Thymus (tissue), 11 donors: ENCODE results near the gene RAP1GAP2. TPM values are rescaled to one million over a fixed set of nuclear protein-coding genes. Genes with fewer than 3 reads are reported as not detected.
"Not testable (repeated sequence)": the region's sequence is repeated elsewhere in the genome, so short reads cannot be mapped to it uniquely, and the experiment has no call there.

Source experiments
- DNase-seq, 9 donors: peaks; one replicate each; pipeline ENCODE4 v3.0.0-alpha.2; 2013; ENCODE audit warnings: low spot score in 9 of 9, low read depth in 6 of 9, missing footprints in 1 of 9
- H3K27ac ChIP-seq, 2 donors: one replicate each; pipeline ENCODE4 v1.5.1; 2013; ENCODE audit warnings: control low read depth in 1 of 2, low read depth in 1 of 2, low read length in 1 of 2, mild to moderate bottlenecking in 1 of 2, moderate library complexity in 1 of 2
- H3K27me3 ChIP-seq, 2 donors: one replicate each; pipeline ENCODE4 v1.5.1; 2013; ENCODE audit warnings: low read length in 1 of 2; ENCODE audit not compliant: control insufficient read depth in 2 of 2, insufficient read depth in 1 of 2
- H3K36me3 ChIP-seq, 2 donors: one replicate each; pipeline ENCODE4 v1.5.1; 2013; ENCODE audit warnings: low read length in 1 of 2, mild to moderate bottlenecking in 1 of 2, moderate library complexity in 1 of 2; ENCODE audit not compliant: control insufficient read depth in 2 of 2, insufficient read depth in 2 of 2
- H3K4me1 ChIP-seq, 2 donors: one replicate each; pipeline ENCODE4 v1.5.1; 2013; ENCODE audit warnings: low read length in 2 of 2; ENCODE audit not compliant: control insufficient read depth in 2 of 2, insufficient read depth in 2 of 2
- H3K4me3 ChIP-seq, 2 donors: one replicate each; pipeline ENCODE4 v1.5.1; 2013; ENCODE audit warnings: low read length in 2 of 2, control low read depth in 1 of 2, mild to moderate bottlenecking in 1 of 2
- H3K9me3 ChIP-seq, 2 donors: one replicate each; pipeline ENCODE4 v1.5.1; 2013; ENCODE audit warnings: low read length in 1 of 2, mild to moderate bottlenecking in 1 of 2; ENCODE audit not compliant: control insufficient read depth in 2 of 2, insufficient read depth in 1 of 2
- WGBS: extraction: QIAGEN DNeasy Blood & Tissue Kit; methylation state at CpG from one replicate; pipeline ENCODE4 v1.1.7; 2013; 5-methylcytosine and 5-hydroxymethylcytosine counted together
- polyA plus RNA-seq: library from polyadenylated mRNA; stranded (reverse); fragments of 200-250 nt; gene quantifications from one replicate; pipeline ENCODE4 v1.2.3, GENCODE V29; 2013
- total RNA-seq: library from RNA; stranded (reverse); fragments of 120-200 nt; gene quantifications from one replicate; pipeline ENCODE4 v1.2.4, GENCODE V29; 2013
- donor health status: healthy.

The RAP1GAP2 gene
- total and polyA plus RNA-seq, 2 donors: 1.6 to 3.8 TPM

GRCh38 chr17:2995886-2996809, 199.9 kb downstream of the RAP1GAP2 start:
- no peak for DNase-seq
- Histone ChIP-seq H3K4me3 (no peak overlapping the region), H3K36me3 (no peaks in the 10 kb centered on the region), H3K27ac (no peak overlapping the region), H3K4me1 (no peaks in the 10 kb centered on the region), H3K27me3 (no peaks in the 10 kb centered on the region), H3K9me3 (no peaks in the 10 kb centered on the region)
- WGBS: 96% methylated on average over 17 of the region's 17 CpGs

- no peak overlapping the region for H3K27ac ChIP-seq
- no peak for DNase-seq
Measured at GRCh38 chr17:2996810-2997670, 200.8 kb downstream of the RAP1GAP2 start.

GRCh38 chr17:2998469-2998901, 202.2 kb downstream of the RAP1GAP2 start:
- not testable (repeated sequence) for H3K4me3 ChIP-seq
- WGBS: 97% methylated on average over 9 of the region's 9 CpGs
- peaks cover 14 to 19% of the 10 kb centered on the region in 2 donors for H3K4me1 ChIP-seq

More at GRCh38 chr17:2996810-2997670, 200.8 kb downstream of the RAP1GAP2 start:
- H3K4me3 ChIP-seq: no peak overlapping the region
- 96% methylated on average over 11 of the region's 11 CpGs for WGBS
- H3K4me1 ChIP-seq: peaks cover 0 to 5% of the 10 kb centered on the region in 2 donors
- no peaks in the 10 kb centered on the region for H3K36me3 ChIP-seq
- no peaks in the 10 kb centered on the region for H3K27me3 ChIP-seq
- no peaks in the 10 kb centered on the region for H3K9me3 ChIP-seq

GRCh38 chr17:3002538-3003295, 206.5 kb downstream of the RAP1GAP2 start:
- no peaks in the 10 kb centered on the region for H3K9me3 ChIP-seq
- H3K4me3 ChIP-seq: no peak overlapping the region
- 10% methylated on average over 14 of the region's 14 CpGs for WGBS
- no peaks in the 10 kb centered on the region for H3K36me3 ChIP-seq
- peaks cover 20 to 34% of the 10 kb centered on the region in 2 donors for H3K4me1 ChIP-seq
- H3K27ac ChIP-seq: peak overlapping the region; percentile 32 to 36
- DNase-seq: peak in 6 of 9 donors; percentile 13 to 72 (median 30)
- H3K27me3 ChIP-seq: no peaks in the 10 kb centered on the region

More at GRCh38 chr17:2998469-2998901, 202.2 kb downstream of the RAP1GAP2 start:
- DNase-seq, H3K27ac ChIP-seq, H3K36me3 ChIP-seq, H3K27me3 ChIP-seq, H3K9me3 ChIP-seq: not testable (repeated sequence)

- DNase-seq: peak in 1 of 9 donors; percentile 14
- Histone ChIP-seq H3K27ac (peak overlapping the region; percentile 32 to 36), H3K9me3 (no peaks in the 10 kb centered on the region), H3K4me3 (no peak overlapping the region), H3K4me1 (peaks cover 20 to 34% of the 10 kb centered on the region in 2 donors), H3K27me3 (no peaks in the 10 kb centered on the region), H3K36me3 (no peaks in the 10 kb centered on the region)
- WGBS: 28% methylated on average over 23 of the region's 23 CpGs
Measured at GRCh38 chr17:3003296-3004149, 207.3 kb downstream of the RAP1GAP2 start.

GRCh38 chr17:3004150-3004801, 208.0 kb downstream of the RAP1GAP2 start:
- no peaks in the 10 kb centered on the region for H3K27me3 ChIP-seq
- DNase-seq: peak in 2 of 9 donors; percentile 33 to 42
- 19% methylated on average over 36 of the region's 36 CpGs for WGBS

GRCh38 chr17:3004925-3005324, 208.7 kb downstream of the RAP1GAP2 start:
- WGBS: 94% methylated on average over 13 of the region's 13 CpGs
- H3K27me3 ChIP-seq: no peaks in the 10 kb centered on the region
- H3K27ac ChIP-seq: no peak overlapping the region
- DNase-seq: no peak
- H3K4me1 ChIP-seq: peaks cover 20 to 34% of the 10 kb centered on the region in 2 donors
- no peaks in the 10 kb centered on the region for H3K36me3 ChIP-seq
- H3K4me3 ChIP-seq: no peak overlapping the region
- no peaks in the 10 kb centered on the region for H3K9me3 ChIP-seq

More at GRCh38 chr17:3004150-3004801, 208.0 kb downstream of the RAP1GAP2 start:
- peak overlapping the region in 1 of 2 donors; percentile 24 for H3K4me3 ChIP-seq
- H3K4me1 ChIP-seq: peaks cover 20 to 34% of the 10 kb centered on the region in 2 donors
- H3K36me3 ChIP-seq: no peaks in the 10 kb centered on the region
- H3K27ac ChIP-seq: peak overlapping the region in 1 of 2 donors; percentile 10
- no peaks in the 10 kb centered on the region for H3K9me3 ChIP-seq
